GM18870 (cell line): Measurements from ENCODE around the gene GPR39.

Experiments used
- ATAC-seq: cut with Tn5 transposase; IDR thresholded peaks from one replicate; pipeline ENCODE4 v1.9.1; 2021; ENCODE audit warnings: moderate library complexity; ENCODE audit not compliant: unreplicated experiment

The GPR39 gene

GRCh38 chr2:132560562-132560961 lies 144.0 kb downstream of the GPR39 start:
- no peak for ATAC-seq

- no peak for ATAC-seq
These were observed 145.6 kb downstream of the GPR39 start for GRCh38 chr2:132562245-132562644.

GRCh38 chr2:132564065-132564464 lies 147.5 kb downstream of the GPR39 start:
- no peak for ATAC-seq

- ATAC-seq: no peak
These were observed 149.8 kb downstream of the GPR39 start for GRCh38 chr2:132566379-132566778.

GRCh38 chr2:132567682-132568081 lies 151.1 kb downstream of the GPR39 start:
- ATAC-seq: no peak

- no peak for ATAC-seq
These were observed 152.1 kb downstream of the GPR39 start for GRCh38 chr2:132568656-132569055.

- no peak for ATAC-seq
These were observed 156.9 kb downstream of the GPR39 start for GRCh38 chr2:132573444-132574007.

GRCh38 chr2:132577686-132578085 lies 161.1 kb downstream of the GPR39 start:
- ATAC-seq: no peak

- no peak for ATAC-seq
These were observed 165.0 kb downstream of the GPR39 start for GRCh38 chr2:132581591-132581990.

GRCh38 chr2:132581991-132582738 lies 165.6 kb downstream of the GPR39 start:
- ATAC-seq: no peak

- no peak for ATAC-seq
These were observed 167.2 kb downstream of the GPR39 start for GRCh38 chr2:132583666-132584360.

GRCh38 chr2:132584976-132585817 lies 168.6 kb downstream of the GPR39 start:
- ATAC-seq: no peak

- ATAC-seq: no peak
These were observed 169.5 kb downstream of the GPR39 start for GRCh38 chr2:132586101-132586511.

- ATAC-seq: no peak
These were observed 170.2 kb downstream of the GPR39 start for GRCh38 chr2:132586835-132587234.

GRCh38 chr2:132588576-132588975 lies 172.0 kb downstream of the GPR39 start:
- ATAC-seq: no peak

- ATAC-seq: no peak
These were observed 172.7 kb downstream of the GPR39 start for GRCh38 chr2:132589111-132589830.

- no peak for ATAC-seq
These were observed 173.4 kb downstream of the GPR39 start for GRCh38 chr2:132589966-132590365.

GRCh38 chr2:132593171-132593570 lies 176.6 kb downstream of the GPR39 start:
- ATAC-seq: no peak

GRCh38 chr2:132595186-132595585 lies 178.6 kb downstream of the GPR39 start:
- no peak for ATAC-seq

GRCh38 chr2:132595693-132596092 lies 179.1 kb downstream of the GPR39 start:
- ATAC-seq: no peak

- no peak for ATAC-seq
These were observed 180.6 kb downstream of the GPR39 start for GRCh38 chr2:132597166-132597565.
